ENCODE data around the gene UBE2J2.

DNA sequence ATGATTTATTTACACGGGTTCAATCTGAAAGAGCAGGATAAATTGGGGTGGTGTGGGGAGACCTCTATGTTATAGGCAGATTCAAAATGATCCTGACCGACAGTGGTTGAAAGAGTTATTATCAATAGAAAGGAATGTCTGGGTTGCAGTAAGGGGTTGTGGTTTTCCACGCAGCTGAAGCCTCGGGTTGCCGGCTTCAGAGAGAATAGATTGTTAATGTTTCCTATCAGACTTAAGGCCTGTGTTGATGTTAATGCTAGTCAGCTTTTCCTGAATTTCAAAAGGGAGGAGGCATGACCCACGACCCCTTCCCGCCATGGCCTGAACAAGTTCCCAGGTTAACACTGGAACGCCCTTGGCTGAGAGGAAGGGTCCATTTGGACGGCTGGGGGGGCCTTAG lies 2.2 kb upstream of the UBE2J2 start:
- no peak for TF ChIP-seq POLR2A (IDR thresholded peaks at IDR 0.05)
- TF ChIP-seq, protein P1, sequence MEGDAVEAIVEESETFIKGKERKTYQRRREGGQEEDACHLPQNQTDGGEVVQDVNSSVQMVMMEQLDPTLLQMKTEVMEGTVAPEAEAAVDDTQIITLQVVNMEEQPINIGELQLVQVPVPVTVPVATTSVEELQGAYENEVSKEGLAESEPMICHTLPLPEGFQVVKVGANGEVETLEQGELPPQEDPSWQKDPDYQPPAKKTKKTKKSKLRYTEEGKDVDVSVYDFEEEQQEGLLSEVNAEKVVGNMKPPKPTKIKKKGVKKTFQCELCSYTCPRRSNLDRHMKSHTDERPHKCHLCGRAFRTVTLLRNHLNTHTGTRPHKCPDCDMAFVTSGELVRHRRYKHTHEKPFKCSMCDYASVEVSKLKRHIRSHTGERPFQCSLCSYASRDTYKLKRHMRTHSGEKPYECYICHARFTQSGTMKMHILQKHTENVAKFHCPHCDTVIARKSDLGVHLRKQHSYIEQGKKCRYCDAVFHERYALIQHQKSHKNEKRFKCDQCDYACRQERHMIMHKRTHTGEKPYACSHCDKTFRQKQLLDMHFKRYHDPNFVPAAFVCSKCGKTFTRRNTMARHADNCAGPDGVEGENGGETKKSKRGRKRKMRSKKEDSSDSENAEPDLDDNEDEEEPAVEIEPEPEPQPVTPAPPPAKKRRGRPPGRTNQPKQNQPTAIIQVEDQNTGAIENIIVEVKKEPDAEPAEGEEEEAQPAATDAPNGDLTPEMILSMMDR (IDR thresholded peaks at IDR 0.05), result no peak
